ENCODE data around the gene FOXO4.

Gene FOXO4

GRCh38 chrX:71098951-71099506 is 3.4 kb downstream of the FOXO4 start:
- no peak overlapping the region for H3K27ac ChIP-seq (ENCODE audit: low read length)
- peaks cover 4% of the 10 kb centered on the region; the same call in 1 of the 2 replicates for H3K4me1 ChIP-seq (ENCODE audit: control insufficient read depth, insufficient read depth, low read length)
- WGBS (ENCODE audit: insufficient coverage, insufficient read length) = no CpG with 5 or more reads among the region's 5 CpGs
- H3K9me3 ChIP-seq (ENCODE audit: control insufficient read depth, insufficient read depth, low read length) = no peaks in the 10 kb centered on the region
- no peak overlapping the region; the same call in 1 of the 2 replicates for H3K4me3 ChIP-seq (ENCODE audit: low read length)
- H3K27me3 ChIP-seq (ENCODE audit: control insufficient read depth, insufficient read depth, low read length) = no peaks in the 10 kb centered on the region
- no peaks in the 10 kb centered on the region for H3K36me3 ChIP-seq (ENCODE audit: control insufficient read depth, insufficient read depth, low read length)
- no peak for DNase-seq (ENCODE audit: low read depth, low spot score)

- Histone ChIP-seq H3K9me3 (ENCODE audit: control insufficient read depth, insufficient read depth, low read length) (no peaks in the 10 kb centered on the region), H3K4me3 (ENCODE audit: low read length) (no peak overlapping the region; the same call in 1 of the 2 replicates), H3K27ac (ENCODE audit: low read length) (no peak overlapping the region), H3K36me3 (ENCODE audit: control insufficient read depth, insufficient read depth, low read length) (no peaks in the 10 kb centered on the region), H3K27me3 (ENCODE audit: control insufficient read depth, insufficient read depth, low read length) (no peaks in the 10 kb centered on the region), H3K4me1 (ENCODE audit: control insufficient read depth, insufficient read depth, low read length) (peaks cover 9% of the 10 kb centered on the region)
- no peak for DNase-seq (ENCODE audit: low read depth, low spot score)
- WGBS (ENCODE audit: insufficient coverage, insufficient read length) = no CpG with 5 or more reads among the region's 4 CpGs
Measured at GRCh38 chrX:71099736-71100135, 4.1 kb downstream of the FOXO4 start.

GRCh38 chrX:71100581-71101505 is 5.2 kb downstream of the FOXO4 start:
- H3K36me3 ChIP-seq (ENCODE audit: control insufficient read depth, insufficient read depth, low read length) = no peaks in the 10 kb centered on the region
- no peak for DNase-seq (ENCODE audit: low read depth, low spot score)
- no peaks in the 10 kb centered on the region for H3K27me3 ChIP-seq (ENCODE audit: control insufficient read depth, insufficient read depth, low read length)
- no peak overlapping the region for H3K4me3 ChIP-seq (ENCODE audit: low read length)
- H3K27ac ChIP-seq (ENCODE audit: low read length) = no peak overlapping the region
- peaks cover 9% of the 10 kb centered on the region for H3K4me1 ChIP-seq (ENCODE audit: control insufficient read depth, insufficient read depth, low read length)
- H3K9me3 ChIP-seq (ENCODE audit: control insufficient read depth, insufficient read depth, low read length) = no peaks in the 10 kb centered on the region
- WGBS (ENCODE audit: insufficient coverage, insufficient read length) = no CpG with 5 or more reads among the region's 31 CpGs

GRCh38 chrX:71102292-71102691 is 6.6 kb downstream of the FOXO4 start:
- no peaks in the 10 kb centered on the region for H3K36me3 ChIP-seq (ENCODE audit: control insufficient read depth, insufficient read depth, low read length)
- no CpG with 5 or more reads among the region's 3 CpGs for WGBS (ENCODE audit: insufficient coverage, insufficient read length)
- H3K9me3 ChIP-seq (ENCODE audit: control insufficient read depth, insufficient read depth, low read length) = no peaks in the 10 kb centered on the region
- no peak for DNase-seq (ENCODE audit: low read depth, low spot score)
- H3K4me1 ChIP-seq (ENCODE audit: control insufficient read depth, insufficient read depth, low read length) = peaks cover 9% of the 10 kb centered on the region
- H3K27me3 ChIP-seq (ENCODE audit: control insufficient read depth, insufficient read depth, low read length) = no peaks in the 10 kb centered on the region
- H3K4me3 ChIP-seq (ENCODE audit: low read length) = no peak overlapping the region
- H3K27ac ChIP-seq (ENCODE audit: low read length) = no peak overlapping the region

- H3K36me3 ChIP-seq (ENCODE audit: control insufficient read depth, insufficient read depth, low read length) = no peaks in the 10 kb centered on the region
- H3K4me3 ChIP-seq (ENCODE audit: low read length) = no peak overlapping the region
- peak overlapping the region; percentile 36 for H3K27ac ChIP-seq (ENCODE audit: low read length)
- WGBS (ENCODE audit: insufficient coverage, insufficient read length) = no CpG with 5 or more reads among the region's 10 CpGs
- no peaks in the 10 kb centered on the region for H3K27me3 ChIP-seq (ENCODE audit: control insufficient read depth, insufficient read depth, low read length)
- DNase-seq (ENCODE audit: low read depth, low spot score) = no peak
- peaks cover 9% of the 10 kb centered on the region for H3K4me1 ChIP-seq (ENCODE audit: control insufficient read depth, insufficient read depth, low read length)
- no peaks in the 10 kb centered on the region for H3K9me3 ChIP-seq (ENCODE audit: control insufficient read depth, insufficient read depth, low read length)
Measured at GRCh38 chrX:71103110-71103983, 7.7 kb downstream of the FOXO4 start.

- Histone ChIP-seq H3K27me3 (ENCODE audit: control insufficient read depth, insufficient read depth, low read length) (no peaks in the 10 kb centered on the region), H3K4me1 (ENCODE audit: control insufficient read depth, insufficient read depth, low read length) (peaks cover 5% of the 10 kb centered on the region), H3K27ac (ENCODE audit: low read length) (no peak overlapping the region), H3K9me3 (ENCODE audit: control insufficient read depth, insufficient read depth, low read length) (no peaks in the 10 kb centered on the region), H3K4me3 (ENCODE audit: low read length) (no peak overlapping the region), H3K36me3 (ENCODE audit: control insufficient read depth, insufficient read depth, low read length) (no peaks in the 10 kb centered on the region)
- WGBS (ENCODE audit: insufficient coverage, insufficient read length) = no CpG with 5 or more reads among the region's 3 CpGs
- DNase-seq (ENCODE audit: low read depth, low spot score) = no peak
Measured at GRCh38 chrX:71105628-71106027, 10.0 kb downstream of the FOXO4 start.

GRCh38 chrX:71106427-71106826 is 10.8 kb downstream of the FOXO4 start, which contains the start of gene CXorf65:
TSS of gene CXorf65 (minus strand) at chrX:71106740. CDS start at chrX:71106556, 184 bp downstream.
- no peaks in the 10 kb centered on the region for H3K9me3 ChIP-seq (ENCODE audit: control insufficient read depth, insufficient read depth, low read length)
- no peak within 1 kb of the TSS for H3K27ac ChIP-seq (ENCODE audit: low read length)
- H3K4me1 ChIP-seq (ENCODE audit: control insufficient read depth, insufficient read depth, low read length) = peaks cover 5% of the 10 kb centered on the region
- no peak within 1 kb of the TSS for H3K4me3 ChIP-seq (ENCODE audit: low read length)
- DNase-seq (ENCODE audit: low read depth, low spot score) = no peak
- no CpG with 5 or more reads among the region's 1 CpG for WGBS (ENCODE audit: insufficient coverage, insufficient read length)
- H3K36me3 ChIP-seq (ENCODE audit: control insufficient read depth, insufficient read depth, low read length) = no peaks in the 10 kb centered on the region
- H3K27me3 ChIP-seq (ENCODE audit: control insufficient read depth, insufficient read depth, low read length) = no peaks in the 10 kb centered on the region

GRCh38 chrX:71107245-71107644 is 11.6 kb downstream of the FOXO4 start:
- H3K27ac ChIP-seq (ENCODE audit: low read length) = no peak overlapping the region
- no peaks in the 10 kb centered on the region for H3K9me3 ChIP-seq (ENCODE audit: control insufficient read depth, insufficient read depth, low read length)
- no peaks in the 10 kb centered on the region for H3K36me3 ChIP-seq (ENCODE audit: control insufficient read depth, insufficient read depth, low read length)
- no peak for DNase-seq (ENCODE audit: low read depth, low spot score)
- no peaks in the 10 kb centered on the region for H3K27me3 ChIP-seq (ENCODE audit: control insufficient read depth, insufficient read depth, low read length)
- WGBS (ENCODE audit: insufficient coverage, insufficient read length) = no CpG with 5 or more reads among the region's 4 CpGs
- H3K4me1 ChIP-seq (ENCODE audit: control insufficient read depth, insufficient read depth, low read length) = peaks cover 5% of the 10 kb centered on the region
- H3K4me3 ChIP-seq (ENCODE audit: low read length) = no peak overlapping the region

- no peak overlapping the region for H3K27ac ChIP-seq (ENCODE audit: low read length)
- H3K36me3 ChIP-seq (ENCODE audit: control insufficient read depth, insufficient read depth, low read length) = no peaks in the 10 kb centered on the region
- H3K27me3 ChIP-seq (ENCODE audit: control insufficient read depth, insufficient read depth, low read length) = no peaks in the 10 kb centered on the region
- DNase-seq (ENCODE audit: low read depth, low spot score) = no peak
- no peaks in the 10 kb centered on the region for H3K9me3 ChIP-seq (ENCODE audit: control insufficient read depth, insufficient read depth, low read length)
- no peak overlapping the region for H3K4me3 ChIP-seq (ENCODE audit: low read length)
- no CpG with 5 or more reads among the region's 9 CpGs for WGBS (ENCODE audit: insufficient coverage, insufficient read length)
- peaks cover 5% of the 10 kb centered on the region for H3K4me1 ChIP-seq (ENCODE audit: control insufficient read depth, insufficient read depth, low read length)
Measured at GRCh38 chrX:71107762-71108360, 12.2 kb downstream of the FOXO4 start.

- Histone ChIP-seq H3K27ac (ENCODE audit: low read length) (no peak overlapping the region), H3K9me3 (ENCODE audit: control insufficient read depth, insufficient read depth, low read length) (no peaks in the 10 kb centered on the region), H3K4me1 (ENCODE audit: control insufficient read depth, insufficient read depth, low read length) (peaks cover 5% of the 10 kb centered on the region), H3K4me3 (ENCODE audit: low read length) (no peak overlapping the region), H3K27me3 (ENCODE audit: control insufficient read depth, insufficient read depth, low read length) (0 out of 2 replicates have a peak, but pooled peaks cover 1% of the 10 kb centered on the region), H3K36me3 (ENCODE audit: control insufficient read depth, insufficient read depth, low read length) (no peaks in the 10 kb centered on the region)
- no peak for DNase-seq (ENCODE audit: low read depth, low spot score)
- WGBS (ENCODE audit: insufficient coverage, insufficient read length) = 100% methylated on average over 1 of the region's 6 CpGs
Measured at GRCh38 chrX:71109051-71109450, 13.4 kb downstream of the FOXO4 start.
